ENCODE measurements around the gene STRN3. TPM values are rescaled to one million over a fixed set of nuclear protein-coding genes. Genes with fewer than 3 reads are reported as not detected.
"Not testable (repeated sequence)": the region's sequence is repeated elsewhere in the genome, so short reads cannot be mapped to it uniquely, and the experiment has no call there.

STRN3 gene
- total RNA-seq, 2 donors from 2014 or later, result 22.5 to 25.9 TPM

DNA sequence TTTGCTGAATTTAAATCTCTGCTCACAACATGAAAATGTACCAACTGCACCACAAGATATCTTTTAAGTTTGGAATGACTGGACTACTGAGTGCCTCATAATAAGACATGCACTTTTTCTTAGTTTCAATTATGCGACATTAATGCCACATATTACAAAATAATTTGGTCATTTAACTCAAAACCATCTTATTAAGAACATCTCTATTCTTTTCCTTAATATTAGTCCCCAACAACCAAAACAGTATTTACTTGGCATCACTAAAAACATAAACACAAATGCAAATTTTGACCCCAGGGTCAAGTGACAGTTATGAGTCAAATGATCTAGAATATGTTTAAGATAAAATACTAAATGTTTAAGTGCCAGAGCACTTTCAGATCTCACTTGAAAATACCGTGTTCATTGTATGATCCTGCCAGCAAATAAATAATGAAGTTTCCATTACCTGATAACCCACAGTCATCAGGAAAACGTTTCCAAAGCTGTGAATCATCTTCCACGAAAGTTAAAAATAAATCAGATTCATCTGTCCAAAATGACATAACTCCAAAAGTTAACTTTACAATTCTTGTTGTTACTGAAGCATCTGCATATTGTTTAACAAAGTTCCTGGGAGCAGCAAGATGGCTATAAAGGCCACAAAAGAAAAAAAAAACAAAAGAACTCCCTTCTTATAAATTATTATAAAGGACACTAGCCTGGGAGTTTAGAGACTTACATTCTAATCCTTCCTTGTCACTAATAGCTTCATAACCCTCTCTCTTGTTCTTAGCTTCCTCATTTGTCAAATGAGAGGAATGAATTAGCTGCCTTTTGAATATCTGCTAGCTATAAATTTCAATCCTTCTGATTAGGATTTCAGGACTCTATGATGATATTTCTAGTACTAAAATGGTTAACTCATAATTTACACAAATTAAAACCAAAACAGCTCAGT lies 31.2 kb downstream of the STRN3 start:
- H3K27ac Mint-ChIP-seq, result peak overlapping the region; percentile 74 to 91
- no peak for DNase-seq (ENCODE audit: low spot score in 2 of 2)
- peaks cover 12 to 26% of the 10 kb centered on the region in 2 donors for H3K36me3 Mint-ChIP-seq
- H3K9me3 Mint-ChIP-seq, result peaks cover 0 to 4% of the 10 kb centered on the region in 2 donors
- ATAC-seq, result peak; percentile 69 to 78

- DNase-seq (ENCODE audit: low spot score in 2 of 2), result no peak
- Mint-ChIP-seq H3K27ac (no peak overlapping the region), H3K36me3 (peaks cover 0 to 7% of the 10 kb centered on the region in 2 donors), H3K9me3 (peaks cover 0 to 5% of the 10 kb centered on the region in 2 donors)
- peak; percentile 69 to 90 for ATAC-seq
Measured at GRCh38 chr14:30993071-30993470, 33.1 kb downstream of the STRN3 start.

DNA sequence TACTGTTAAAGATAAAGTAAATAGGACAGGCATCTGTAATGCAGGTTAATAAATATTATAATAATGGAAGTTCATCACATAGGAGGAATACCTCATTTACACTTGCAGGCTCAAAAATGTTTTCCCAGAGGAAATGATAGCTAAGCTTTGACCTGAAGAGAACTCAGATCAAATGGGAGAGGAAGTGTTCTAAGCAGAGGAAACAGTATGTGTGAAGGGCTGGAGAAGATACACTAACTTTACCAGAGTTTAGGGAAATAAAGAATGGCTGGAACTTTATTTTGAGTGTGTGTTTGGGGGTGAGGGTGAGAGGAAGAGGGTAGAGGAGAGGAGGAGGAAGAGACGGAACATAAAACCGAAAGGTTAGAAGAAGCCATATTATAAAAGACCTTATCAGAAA lies 34.8 kb downstream of the STRN3 start:
- Mint-ChIP-seq H3K36me3 (no peaks in the 10 kb centered on the region), H3K27ac (no peak overlapping the region), H3K9me3 (peaks cover 0 to 5% of the 10 kb centered on the region in 2 donors)
- ATAC-seq (no peak), DNase-seq (ENCODE audit: low spot score in 2 of 2) (no peak)

DNA sequence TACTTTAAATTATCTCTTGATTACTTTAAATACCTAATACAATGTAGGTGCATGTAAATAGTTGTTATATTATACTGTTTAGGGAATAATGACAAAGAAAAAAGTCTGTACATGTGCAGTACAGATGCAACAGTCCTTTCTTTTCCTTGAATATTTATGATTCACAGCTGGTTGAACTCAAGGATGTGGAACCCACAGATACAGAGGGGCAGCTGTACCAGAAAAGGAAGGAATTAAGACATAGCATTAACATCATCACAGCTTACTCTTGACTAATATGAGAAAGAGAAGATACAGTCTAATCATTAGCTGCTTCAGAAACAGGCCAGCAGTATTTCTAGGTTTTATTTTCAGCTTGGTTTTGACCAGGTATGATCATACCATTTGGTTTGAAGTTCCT lies 35.4 kb downstream of the STRN3 start:
- H3K9me3 Mint-ChIP-seq, result peaks cover 0 to 5% of the 10 kb centered on the region in 2 donors
- ATAC-seq, result no peak
- H3K27ac Mint-ChIP-seq, result no peak overlapping the region
- H3K36me3 Mint-ChIP-seq, result no peaks in the 10 kb centered on the region
- DNase-seq (ENCODE audit: low spot score in 2 of 2), result no peak

GRCh38 chr14:30988509-30988908 lies 37.7 kb downstream of the STRN3 start:
- H3K36me3 Mint-ChIP-seq, result no peaks in the 10 kb centered on the region
- H3K27ac Mint-ChIP-seq, result no peak overlapping the region
- ATAC-seq (no peak), DNase-seq (ENCODE audit: low spot score in 2 of 2) (no peak)
- peaks cover 0 to 5% of the 10 kb centered on the region in 2 donors for H3K9me3 Mint-ChIP-seq

DNA sequence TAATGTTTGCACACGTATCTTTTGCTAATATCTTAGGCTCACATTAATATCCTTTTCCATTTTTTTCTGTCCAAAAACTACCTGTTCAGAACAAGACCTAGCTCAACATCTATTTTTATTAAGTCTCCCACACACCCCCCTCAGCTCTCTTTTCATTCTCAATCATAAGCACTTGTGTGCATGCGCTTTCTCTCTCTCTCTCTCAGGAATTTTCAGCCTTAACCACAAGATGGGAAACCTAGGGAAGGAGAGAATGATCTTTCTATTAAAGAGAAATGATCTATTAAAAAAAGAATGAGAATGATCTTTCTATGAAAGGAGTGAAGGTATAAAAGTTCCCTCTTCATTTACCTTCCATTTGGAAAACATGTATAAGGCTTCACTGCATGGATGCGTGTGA lies 40.4 kb downstream of the STRN3 start:
- Mint-ChIP-seq H3K9me3 (peaks cover 0 to 5% of the 10 kb centered on the region in 2 donors), H3K36me3 (no peaks in the 10 kb centered on the region), H3K27ac (no peak overlapping the region)
- ATAC-seq (no peak), DNase-seq (ENCODE audit: low spot score in 2 of 2) (no peak)

DNA sequence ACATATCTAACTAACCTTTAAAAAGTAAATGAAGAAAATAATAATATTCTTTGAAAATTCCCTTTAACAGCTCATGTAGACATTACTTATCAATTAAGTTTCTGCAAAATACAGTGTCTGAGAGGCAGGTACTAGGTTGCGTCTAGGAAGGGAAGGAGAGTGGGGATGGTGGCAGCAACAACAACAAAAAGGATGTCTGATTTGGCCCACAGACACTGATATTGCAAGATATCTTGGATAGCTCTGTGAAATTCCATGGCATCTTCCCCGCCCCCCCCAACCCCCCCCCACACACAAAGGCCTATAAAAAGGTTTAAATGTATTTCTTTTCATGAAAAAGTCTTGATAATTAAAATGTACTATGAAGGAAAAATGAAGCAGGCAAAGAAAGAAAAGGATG lies 42.3 kb downstream of the STRN3 start:
- Mint-ChIP-seq H3K27ac (no peak overlapping the region), H3K9me3 (no peaks in the 10 kb centered on the region), H3K36me3 (no peaks in the 10 kb centered on the region)
- DNase-seq (ENCODE audit: low spot score in 2 of 2), result no peak
- ATAC-seq, result no peak

- Mint-ChIP-seq H3K27ac (no peak overlapping the region), H3K9me3 (no peaks in the 10 kb centered on the region), H3K36me3 (no peaks in the 10 kb centered on the region)
- ATAC-seq, result no peak
- DNase-seq (ENCODE audit: low spot score in 2 of 2), result no peak
Measured at GRCh38 chr14:30982533-30982932, 43.6 kb downstream of the STRN3 start.

GRCh38 chr14:30980980-30981379 lies 45.2 kb downstream of the STRN3 start:
- Mint-ChIP-seq H3K36me3 (no peaks in the 10 kb centered on the region), H3K9me3 (no peaks in the 10 kb centered on the region), H3K27ac (no peak overlapping the region)
- ATAC-seq (no peak), DNase-seq (ENCODE audit: low spot score in 2 of 2) (no peak)

DNA sequence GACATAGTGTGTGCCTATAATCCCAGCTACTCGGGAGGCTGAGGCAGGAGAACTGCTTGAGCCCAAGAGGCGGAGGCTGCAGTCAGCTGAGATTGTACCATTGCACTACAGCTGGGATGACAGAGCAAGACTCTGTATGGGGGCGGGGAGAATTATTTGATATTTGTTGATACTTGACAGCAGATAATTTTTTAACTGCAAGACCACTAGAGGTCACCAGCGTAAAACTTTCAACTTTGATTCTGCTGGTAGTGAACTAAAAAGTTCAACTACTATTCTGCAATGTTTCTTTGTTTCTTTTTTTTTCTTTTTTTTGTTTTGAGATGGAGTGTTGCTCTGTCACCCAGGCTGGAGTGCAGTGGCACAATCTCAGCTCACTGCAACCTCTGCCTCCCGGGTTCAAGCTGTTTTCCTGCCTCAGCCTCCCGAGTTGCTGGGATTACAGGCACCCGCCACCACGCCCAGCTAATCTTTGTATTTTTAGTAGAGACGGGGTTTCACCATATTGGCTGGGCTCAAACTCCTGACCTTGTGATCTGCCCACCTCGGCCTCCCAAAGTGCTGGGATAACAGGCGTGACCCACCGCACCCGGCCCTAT lies 46.0 kb downstream of the STRN3 start:
- DNase-seq (ENCODE audit: low spot score in 2 of 2) (peak in 1 of 2 donors; percentile 44), ATAC-seq (peak; percentile 56 to 69)
- not testable (repeated sequence) for H3K36me3 Mint-ChIP-seq, H3K9me3 Mint-ChIP-seq, H3K27ac Mint-ChIP-seq

DNA sequence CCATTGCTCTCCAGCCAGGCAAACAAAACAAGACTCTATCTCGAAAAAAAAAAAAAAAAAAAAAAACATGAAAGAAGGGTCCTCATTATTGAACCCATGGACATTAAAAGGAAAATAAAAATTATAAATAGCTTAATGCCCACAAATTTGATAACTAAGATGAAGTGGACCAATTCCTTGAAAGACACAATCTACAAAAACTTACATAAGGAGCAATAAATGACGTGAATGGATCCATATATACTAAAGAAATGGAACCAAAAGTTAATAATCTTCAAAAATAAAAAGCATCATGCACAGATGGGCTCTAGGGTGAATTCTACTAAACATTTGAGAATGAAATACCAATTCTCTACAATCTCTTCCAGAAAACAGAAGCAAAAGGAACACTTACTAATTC lies 48.4 kb downstream of the STRN3 start:
- no peak for ATAC-seq
- DNase-seq (ENCODE audit: low spot score in 2 of 2), result no peak
- peaks cover 0 to 4% of the 10 kb centered on the region in 2 donors for H3K9me3 Mint-ChIP-seq
- H3K27ac Mint-ChIP-seq, result no peak overlapping the region
- no peaks in the 10 kb centered on the region for H3K36me3 Mint-ChIP-seq

- H3K27ac Mint-ChIP-seq, result no peak overlapping the region
- H3K9me3 Mint-ChIP-seq, result peaks cover 0 to 4% of the 10 kb centered on the region in 2 donors
- peaks cover 0 to 6% of the 10 kb centered on the region in 2 donors for H3K36me3 Mint-ChIP-seq
- no peak for DNase-seq (ENCODE audit: low spot score in 2 of 2)
- no peak for ATAC-seq
Measured at GRCh38 chr14:30974628-30975027, 51.6 kb downstream of the STRN3 start.

DNA sequence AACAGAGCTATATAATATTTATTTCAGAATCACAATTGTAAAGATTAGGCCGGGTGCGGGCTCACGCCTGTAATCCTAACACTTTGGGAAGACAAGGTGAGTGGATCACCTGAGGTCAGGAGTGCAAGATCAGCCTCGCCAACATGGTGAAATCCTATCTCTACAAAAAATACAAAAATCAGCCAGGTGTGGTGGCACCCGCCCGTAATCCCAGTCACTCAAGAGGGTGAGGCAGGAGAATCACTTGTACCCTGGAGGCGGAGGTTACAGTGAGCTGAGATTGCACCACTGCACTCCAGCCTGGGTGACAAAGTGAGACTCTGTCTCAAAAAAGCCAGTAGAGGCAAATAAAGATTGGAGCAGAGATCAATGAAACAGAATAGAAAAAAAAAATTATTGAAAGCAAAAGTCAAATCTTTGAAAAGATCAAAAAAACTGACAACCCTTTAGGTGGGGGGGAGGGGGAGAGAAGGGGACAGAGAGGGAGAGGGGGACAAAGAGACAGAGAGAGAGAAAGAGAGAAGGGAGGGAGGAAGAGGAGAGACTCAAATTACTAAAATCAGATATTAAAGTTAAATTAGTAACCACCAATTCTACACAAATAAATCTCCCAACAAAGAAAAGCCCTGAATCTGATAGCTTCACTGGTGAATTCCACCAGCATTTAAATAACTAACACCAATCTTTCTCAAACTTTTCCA lies 53.1 kb downstream of the STRN3 start:
- no peak for DNase-seq (ENCODE audit: low spot score in 2 of 2)
- no peak for ATAC-seq
- H3K36me3 Mint-ChIP-seq, result peaks cover 0 to 6% of the 10 kb centered on the region in 2 donors
- H3K9me3 Mint-ChIP-seq, result peaks cover 0 to 4% of the 10 kb centered on the region in 2 donors
- no peak overlapping the region for H3K27ac Mint-ChIP-seq

- H3K36me3 Mint-ChIP-seq, result peaks cover 0 to 11% of the 10 kb centered on the region in 2 donors
- H3K27ac Mint-ChIP-seq, result peak overlapping the region in 1 of 2 donors; percentile 14
- H3K9me3 Mint-ChIP-seq; DNase-seq (ENCODE audit: low spot score in 2 of 2); ATAC-seq: not testable (repeated sequence)
Measured at GRCh38 chr14:30972036-30972732, 54.0 kb downstream of the STRN3 start.

DNA sequence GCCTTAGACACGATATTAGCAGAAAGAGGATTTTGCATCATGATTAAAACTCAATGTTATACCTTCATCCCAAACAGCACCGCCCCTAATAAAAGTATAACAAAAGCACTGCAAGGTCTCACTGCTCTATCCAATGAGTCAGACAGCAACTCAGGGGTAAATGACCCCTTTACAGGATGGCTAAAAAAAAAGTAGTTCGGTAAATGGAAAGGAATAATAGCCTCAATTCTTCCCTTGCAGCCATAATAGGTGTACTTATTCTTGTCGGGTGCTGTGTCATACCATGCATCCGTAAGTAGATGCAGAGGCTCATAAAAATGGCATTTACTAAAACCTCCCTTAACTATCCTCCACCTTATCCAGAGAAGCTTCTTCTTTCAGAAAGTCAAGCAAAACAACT lies 54.6 kb downstream of the STRN3 start:
- ATAC-seq, result no peak
- peaks cover 2 to 6% of the 10 kb centered on the region in 2 donors for H3K9me3 Mint-ChIP-seq
- no peak for DNase-seq (ENCODE audit: low spot score in 2 of 2)
- H3K36me3 Mint-ChIP-seq, result peaks cover 3 to 17% of the 10 kb centered on the region in 2 donors
- no peak overlapping the region for H3K27ac Mint-ChIP-seq

DNA sequence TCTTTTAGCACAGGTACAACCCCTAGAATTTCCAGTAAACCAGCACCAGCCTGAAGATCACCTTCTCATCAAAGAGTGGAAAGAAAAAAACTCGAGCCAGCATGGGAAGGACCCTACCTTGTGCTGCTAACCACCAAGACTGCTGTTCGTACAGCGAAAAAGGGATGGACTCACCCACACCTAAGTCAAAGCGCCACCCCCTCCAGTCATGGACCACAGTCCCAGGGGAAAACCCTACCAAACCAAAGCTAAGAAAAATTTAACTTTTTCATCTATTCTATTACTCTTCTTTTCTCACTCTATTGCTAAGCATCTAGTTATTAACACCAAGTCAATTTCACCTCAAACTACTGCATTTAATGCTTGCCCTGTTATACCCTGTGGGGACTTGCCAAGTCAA lies 56.4 kb downstream of the STRN3 start:
- DNase-seq (ENCODE audit: low spot score in 2 of 2) (peak; percentile 28 to 70), ATAC-seq (peak; percentile 89 to 100)
- Mint-ChIP-seq H3K36me3 (peaks cover 18 to 35% of the 10 kb centered on the region in 2 donors), H3K9me3 (peaks cover 9 to 11% of the 10 kb centered on the region in 2 donors), H3K27ac (peak overlapping the region; percentile 16 to 44)

All from activated naive CD4-positive, alpha-beta T cell treated with anti-CD3 and anti-CD28 coated beads, Interleukin-2, amount 50 U/mL, for 72 hours (primary cell).